Mucosa of rectum (tissue), 2 donors: ENCODE measurements around the gene FA2H.

Experiments
- H3K27ac ChIP-seq, 2 donors: one replicate each; pipeline ENCODE4 v1.7.0; 2013; ENCODE audit warnings: inconsistent platforms in 2 of 2, low read depth in 2 of 2, low read length in 2 of 2
- H3K27me3 ChIP-seq, 2 donors: one replicate each; pipeline ENCODE4 v1.7.0; 2013; ENCODE audit warnings: low read length in 2 of 2; ENCODE audit not compliant: control insufficient read depth in 2 of 2, insufficient read depth in 2 of 2
- H3K36me3 ChIP-seq, 2 donors: one replicate each; pipeline ENCODE4 v1.7.0; 2013; ENCODE audit warnings: low read length in 2 of 2; ENCODE audit not compliant: control insufficient read depth in 2 of 2, insufficient read depth in 2 of 2
- H3K4me1 ChIP-seq, 2 donors: one replicate each; pipeline ENCODE4 v1.7.0; 2013; ENCODE audit warnings: low read length in 2 of 2, mild to moderate bottlenecking in 1 of 2; ENCODE audit not compliant: control insufficient read depth in 2 of 2, insufficient read depth in 2 of 2
- H3K4me3 ChIP-seq, 2 donors: one replicate each; pipeline ENCODE4 v1.7.0; 2013; ENCODE audit warnings: low read length in 2 of 2
- H3K9ac ChIP-seq, 2 donors: one replicate each; pipeline ENCODE4 v1.7.0; 2013; ENCODE audit warnings: low read length in 2 of 2, low read depth in 1 of 2, mild to moderate bottlenecking in 1 of 2
- H3K9me3 ChIP-seq, 2 donors: one replicate each; pipeline ENCODE4 v1.7.0; 2013; ENCODE audit warnings: low read length in 2 of 2; ENCODE audit not compliant: control insufficient read depth in 2 of 2
- donor health status: healthy.
- donor health status: Normal muscosa, but diverticular disease.

Gene FA2H

DNA sequence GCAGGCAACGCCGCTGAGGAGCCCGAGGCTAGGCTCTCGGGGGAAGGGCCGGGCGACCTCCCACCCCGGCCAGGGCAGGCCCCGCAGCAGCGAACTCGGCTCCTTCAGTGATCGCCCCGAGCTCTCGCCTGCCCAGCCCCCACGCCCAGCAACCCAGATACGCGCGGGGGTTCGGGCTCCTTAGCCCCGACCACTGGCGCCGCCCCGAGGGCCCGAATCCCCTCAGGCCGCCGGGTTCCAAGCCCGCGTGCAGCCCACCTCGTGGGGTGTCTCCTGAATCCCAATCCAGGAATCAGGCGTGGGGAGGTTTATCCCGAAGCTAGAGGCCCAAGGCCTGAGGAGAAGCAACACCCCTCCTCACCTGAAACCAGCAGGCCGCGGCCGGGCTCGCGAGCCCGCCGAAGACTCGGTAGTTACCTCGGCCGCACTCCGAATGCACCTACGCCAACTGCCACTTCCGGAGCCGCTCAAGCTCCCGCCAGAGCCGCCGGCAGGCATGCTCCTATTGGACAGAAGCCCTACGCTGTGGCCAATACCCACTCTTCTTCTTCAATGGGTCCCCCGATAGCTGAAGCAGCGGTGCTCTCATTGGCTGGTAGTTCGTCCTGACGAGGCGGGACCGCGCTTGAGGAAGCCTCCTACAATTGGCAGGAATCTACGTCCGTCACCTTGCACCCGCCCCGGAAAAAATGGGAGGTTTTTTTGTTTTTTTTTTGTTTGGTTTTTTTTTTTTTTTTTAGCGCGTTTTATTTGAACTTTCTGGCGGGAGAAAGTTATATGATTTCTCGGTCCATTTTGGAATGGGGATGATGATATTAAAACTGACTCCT lies 108.0 kb downstream of the FA2H start, which contains the start of gene RFWD3:
RFWD3 (minus strand) TSS at position 453 of the 830 bp plus-strand sequence. CDS start 5,428 bp downstream, outside the sequence.
- Histone ChIP-seq H3K27ac (peak within 1 kb of the TSS; percentile 75 to 76), H3K4me1 (peaks cover 5 to 6% of the 10 kb centered on the region in 2 donors), H3K9ac (peak within 1 kb of the TSS; percentile 79), H3K9me3 (no peaks in the 10 kb centered on the region), H3K27me3 (no peaks in the 10 kb centered on the region), H3K4me3 (peak within 1 kb of the TSS; percentile 80 to 92), H3K36me3 (peaks cover 15 to 22% of the 10 kb centered on the region in 2 donors)

DNA sequence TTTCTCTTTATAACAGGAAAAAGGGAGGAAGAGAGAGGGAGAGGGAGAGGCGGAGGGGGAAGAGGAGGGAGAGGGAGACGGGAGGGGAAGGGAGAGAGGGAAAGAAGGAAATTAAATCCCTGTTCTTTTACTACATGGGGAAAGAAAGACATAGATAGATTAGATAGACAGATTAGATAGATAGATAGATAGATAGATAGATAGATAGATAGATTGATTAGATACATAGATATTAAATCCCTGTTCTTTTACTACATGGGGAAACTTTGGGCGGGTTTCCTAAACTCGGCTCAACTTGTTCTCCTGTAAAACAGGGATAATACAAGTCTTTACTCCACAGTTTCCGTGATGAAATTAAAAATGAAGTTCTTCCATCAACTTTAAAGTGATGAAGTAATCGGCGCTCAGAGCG lies 108.6 kb downstream of the FA2H start:
- H3K36me3 ChIP-seq: peaks cover 19 to 28% of the 10 kb centered on the region in 2 donors
- peak overlapping the region; percentile 79 for H3K9ac ChIP-seq
- H3K27me3 ChIP-seq: no peaks in the 10 kb centered on the region
- H3K4me3 ChIP-seq: peak overlapping the region; percentile 80 to 92
- H3K9me3 ChIP-seq: no peaks in the 10 kb centered on the region
- peaks cover 5 to 6% of the 10 kb centered on the region in 2 donors for H3K4me1 ChIP-seq
- H3K27ac ChIP-seq: peak overlapping the region; percentile 75 to 76
